GM12878 (cell line): Measurements from ENCODE around the gene WASF2. TPM values are rescaled to one million over a fixed set of nuclear protein-coding genes. Genes with fewer than 3 reads are reported as not detected.

ENCODE experiments used
- CEBPB ChIP-seq, 2 experiments: fragments of 150-350 bp in 1 of 2; IDR thresholded peaks; 2 replicates each; pipeline ENCODE4 v1.6.1; 2012 to 2014; ENCODE audit warnings: low read depth in 2 of 2, low read length in 2 of 2, borderline replicate concordance in 1 of 2, inconsistent platforms in 1 of 2
- CHD1 ChIP-seq: IDR thresholded peaks from 2 replicates; pipeline ENCODE4 v1.6.1; 2012; ENCODE audit warnings: low read depth, low read length, improper control_type of control experiment
- CREM ChIP-seq: IDR thresholded peaks from 2 replicates; pipeline ENCODE4 v1.6.1; 2014; ENCODE audit warnings: antibody characterized with exemption, low read depth
- FOS ChIP-seq: IDR thresholded peaks from 3 replicates; pipeline ENCODE4 v1.6.1; 2011; ENCODE audit warnings: borderline replicate concordance; ENCODE audit not compliant: insufficient read length; ENCODE audit errors: extremely low read depth
- HDGF ChIP-seq: fragments of 450-650 bp; IDR thresholded peaks from 2 replicates; pipeline ENCODE4 v1.6.1; 2016; ENCODE audit warnings: antibody characterized with exemption
- JUNB ChIP-seq: IDR thresholded peaks from 2 replicates; pipeline ENCODE4 v1.6.1; 2016; ENCODE audit warnings: antibody characterized with exemption, mild to moderate bottlenecking
- KDM1A ChIP-seq: fragments of 200-600 bp; sonication (generic); IDR thresholded peaks from 2 replicates; pipeline ENCODE4 v1.6.1; 2016; ENCODE audit warnings: borderline replicate concordance
- MEF2A ChIP-seq: IDR thresholded peaks from 2 replicates; pipeline ENCODE4 v1.6.1; 2011; ENCODE audit warnings: low read depth, mild to moderate bottlenecking, low read length, moderate library complexity; ENCODE audit not compliant: insufficient read depth
- MEF2B ChIP-seq: fragments of 450-650 bp; IDR thresholded peaks from 2 replicates; pipeline ENCODE4 v1.6.1; 2018; ENCODE audit warnings: mild to moderate bottlenecking, moderate library complexity; ENCODE audit not compliant: partially characterized antibody, poor library complexity, severe bottlenecking
- NR2C1 ChIP-seq: fragments of 450-650 bp; IDR thresholded peaks from 2 replicates; pipeline ENCODE4 v1.6.1; 2017; ENCODE audit warnings: antibody characterized with exemption, mild to moderate bottlenecking, moderate library complexity
- RELA ChIP-seq: fragments of 450-650 bp; IDR thresholded peaks from 2 replicates; pipeline ENCODE4 v1.8.0; 2014; ENCODE audit warnings: borderline replicate concordance; ENCODE audit not compliant: partially characterized antibody
- RUNX3 ChIP-seq: IDR thresholded peaks from 2 replicates; pipeline ENCODE4 v1.6.1; 2012; ENCODE audit warnings: low read length, inconsistent platforms
- SRF ChIP-seq, 2 experiments: IDR thresholded peaks; 2 replicates each; pipeline ENCODE4 v1.6.1; 2011; ENCODE audit warnings: low read depth in 2 of 2, low read length in 2 of 2, mild to moderate bottlenecking in 1 of 2, moderate library complexity in 1 of 2
- STAT3 ChIP-seq: IDR thresholded peaks from 2 replicates; pipeline ENCODE4 v1.6.1; 2011; ENCODE audit warnings: low read depth, low read length, improper control_type of control experiment
- SUPT20H ChIP-seq: IDR thresholded peaks from 2 replicates; pipeline ENCODE4 v1.6.1; 2011; ENCODE audit warnings: low read depth, mild to moderate bottlenecking, low read length, moderate library complexity, borderline replicate concordance; ENCODE audit not compliant: control insufficient read depth
- ZNF217 ChIP-seq: fragments of 450-650 bp; IDR thresholded peaks from 2 replicates; pipeline ENCODE4 v1.6.1; 2017; ENCODE audit warnings: antibody characterized with exemption, mild to moderate bottlenecking
- ZSCAN29 ChIP-seq: fragments of 450-650 bp; IDR thresholded peaks from 2 replicates; pipeline ENCODE4 v1.6.1; 2017; ENCODE audit warnings: mild to moderate bottlenecking, moderate library complexity
- polyA plus RNA-seq, 11 experiments: library from polyadenylated mRNA; depleted of rRNA in 4 of 11; unstranded in 6 of 11; stranded (reverse) in 5 of 11; fragments of >200 nt; fragmentation: Nextera tagmentation in 4 of 11; fragmentation: Illumina TruSeq in 1 of 11; extraction: Ambion mirVana in 4 of 11; extraction: Trizol in 1 of 11; gene quantifications; 1 replicate in 1 of 11; 2 replicates in 10 of 11; pipeline versions ENCODE4 v1.2.1 to v1.2.3, GENCODE V29; 2011 to 2016; ENCODE audit warnings: inconsistent platforms in 2 of 11, missing spikeins in 2 of 11, low read depth in 1 of 11
- total RNA-seq, 4 experiments: library from RNA; depleted of rRNA in 3 of 4; stranded (reverse); fragments of >200 nt in 3 of 4; fragmentation: Illumina TruSeq in 1 of 4; extraction: Trizol in 1 of 4; gene quantifications; 2 replicates each; pipeline versions ENCODE4 v1.2.1 to v1.2.3, GENCODE V29; 2013 to 2021
- TF ChIP-seq, protein P1 (sequence below): IDR thresholded peaks from 2 replicates; pipeline ENCODE4 v1.6.1; 2012; ENCODE audit warnings: low read length, inconsistent platforms
- TF ChIP-seq, protein P2 (sequence below): fragments of 150-350 bp; IDR thresholded peaks from 2 replicates; pipeline ENCODE4 v1.6.1; 2014; ENCODE audit warnings: mild to moderate bottlenecking, low read depth, low read length
- TF ChIP-seq, protein P3 (sequence below): IDR thresholded peaks from 2 replicates; pipeline ENCODE4 v1.6.1; 2012; ENCODE audit warnings: mild to moderate bottlenecking, low read depth, low read length
- TF ChIP-seq, protein P4 (sequence below): IDR thresholded peaks from 2 replicates; pipeline ENCODE4 v1.6.1; 2012; ENCODE audit warnings: low read depth, low read length, improper control_type of control experiment

WASF2 gene
- total and polyA plus RNA-seq, 10 of the 15 experiments (the other 5 are each of a cell fraction or from before 2014, with no cell fraction given), result 7.0 to 111 (median 37.1) TPM

DNA sequence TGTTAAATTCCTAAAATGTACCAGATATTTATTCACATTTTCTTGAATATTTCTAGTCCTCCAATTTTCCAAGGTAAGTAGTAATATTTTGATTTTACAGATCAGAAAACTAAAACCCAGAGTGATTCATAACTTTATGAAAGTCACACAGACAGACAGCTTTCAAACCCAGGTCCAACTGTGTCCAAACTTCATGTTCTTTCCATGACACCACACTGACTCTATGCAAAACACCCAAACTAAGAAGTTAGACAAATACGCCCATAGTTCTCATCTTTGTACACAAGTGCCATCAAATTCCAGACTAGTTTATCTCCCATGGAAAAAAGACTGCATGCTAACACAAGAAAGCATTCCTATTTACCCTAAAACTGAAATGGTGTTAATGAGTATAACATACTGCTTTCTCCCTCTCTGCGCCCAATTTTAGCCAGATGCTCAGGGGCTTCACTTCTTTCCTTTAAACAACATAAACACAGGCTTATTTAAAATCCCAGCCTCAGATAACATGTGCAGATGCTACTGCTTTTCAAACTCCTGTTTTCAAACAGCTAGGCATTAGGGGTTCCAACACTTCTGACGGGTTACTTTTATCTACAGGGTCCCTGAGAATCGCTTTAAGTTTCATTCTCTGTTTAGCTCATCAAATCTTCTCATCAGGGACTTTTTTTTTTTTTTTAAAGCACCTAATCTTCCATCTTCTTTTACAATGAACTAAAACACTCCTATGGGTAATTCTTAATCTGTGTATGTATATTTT is 44.6 kb downstream of the WASF2 start (continued):
- TF ChIP-seq, protein P1, sequence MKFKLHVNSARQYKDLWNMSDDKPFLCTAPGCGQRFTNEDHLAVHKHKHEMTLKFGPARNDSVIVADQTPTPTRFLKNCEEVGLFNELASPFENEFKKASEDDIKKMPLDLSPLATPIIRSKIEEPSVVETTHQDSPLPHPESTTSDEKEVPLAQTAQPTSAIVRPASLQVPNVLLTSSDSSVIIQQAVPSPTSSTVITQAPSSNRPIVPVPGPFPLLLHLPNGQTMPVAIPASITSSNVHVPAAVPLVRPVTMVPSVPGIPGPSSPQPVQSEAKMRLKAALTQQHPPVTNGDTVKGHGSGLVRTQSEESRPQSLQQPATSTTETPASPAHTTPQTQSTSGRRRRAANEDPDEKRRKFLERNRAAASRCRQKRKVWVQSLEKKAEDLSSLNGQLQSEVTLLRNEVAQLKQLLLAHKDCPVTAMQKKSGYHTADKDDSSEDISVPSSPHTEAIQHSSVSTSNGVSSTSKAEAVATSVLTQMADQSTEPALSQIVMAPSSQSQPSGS, result peak; percentile 78
- TF ChIP-seq STAT3 (no peak), RELA (no peak), JUNB (peak; percentile 93), FOS (no peak), CREM (no peak), MEF2B (no peak), SRF (IDR thresholded peaks at IDR 0.05; ENCODE audit: low read depth in 2 of 2, low read length in 2 of 2) (no peak), KDM1A (no peak), MEF2A (peak; percentile 69; the same call in 1 of the 2 replicates), ZNF217 (0 out of 2 replicates have a peak, but pooled peaks have one; percentile 19), HDGF (peak; percentile 47; the same call in 1 of the 2 replicates), CEBPB (IDR thresholded peaks at IDR 0.05; ENCODE audit: borderline replicate concordance in 1 of 2, low read depth in 2 of 2, low read length in 2 of 2) (no peak), NR2C1 (no peak), ZSCAN29 (no peak), SUPT20H (no peak), RUNX3 (peak; percentile 29; the same call in 1 of the 2 replicates), CHD1 (no peak)
- TF ChIP-seq, protein P2, sequence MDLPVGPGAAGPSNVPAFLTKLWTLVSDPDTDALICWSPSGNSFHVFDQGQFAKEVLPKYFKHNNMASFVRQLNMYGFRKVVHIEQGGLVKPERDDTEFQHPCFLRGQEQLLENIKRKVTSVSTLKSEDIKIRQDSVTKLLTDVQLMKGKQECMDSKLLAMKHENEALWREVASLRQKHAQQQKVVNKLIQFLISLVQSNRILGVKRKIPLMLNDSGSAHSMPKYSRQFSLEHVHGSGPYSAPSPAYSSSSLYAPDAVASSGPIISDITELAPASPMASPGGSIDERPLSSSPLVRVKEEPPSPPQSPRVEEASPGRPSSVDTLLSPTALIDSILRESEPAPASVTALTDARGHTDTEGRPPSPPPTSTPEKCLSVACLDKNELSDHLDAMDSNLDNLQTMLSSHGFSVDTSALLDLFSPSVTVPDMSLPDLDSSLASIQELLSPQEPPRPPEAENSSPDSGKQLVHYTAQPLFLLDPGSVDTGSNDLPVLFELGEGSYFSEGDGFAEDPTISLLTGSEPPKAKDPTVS, result no peak
- TF ChIP-seq, protein P3, sequence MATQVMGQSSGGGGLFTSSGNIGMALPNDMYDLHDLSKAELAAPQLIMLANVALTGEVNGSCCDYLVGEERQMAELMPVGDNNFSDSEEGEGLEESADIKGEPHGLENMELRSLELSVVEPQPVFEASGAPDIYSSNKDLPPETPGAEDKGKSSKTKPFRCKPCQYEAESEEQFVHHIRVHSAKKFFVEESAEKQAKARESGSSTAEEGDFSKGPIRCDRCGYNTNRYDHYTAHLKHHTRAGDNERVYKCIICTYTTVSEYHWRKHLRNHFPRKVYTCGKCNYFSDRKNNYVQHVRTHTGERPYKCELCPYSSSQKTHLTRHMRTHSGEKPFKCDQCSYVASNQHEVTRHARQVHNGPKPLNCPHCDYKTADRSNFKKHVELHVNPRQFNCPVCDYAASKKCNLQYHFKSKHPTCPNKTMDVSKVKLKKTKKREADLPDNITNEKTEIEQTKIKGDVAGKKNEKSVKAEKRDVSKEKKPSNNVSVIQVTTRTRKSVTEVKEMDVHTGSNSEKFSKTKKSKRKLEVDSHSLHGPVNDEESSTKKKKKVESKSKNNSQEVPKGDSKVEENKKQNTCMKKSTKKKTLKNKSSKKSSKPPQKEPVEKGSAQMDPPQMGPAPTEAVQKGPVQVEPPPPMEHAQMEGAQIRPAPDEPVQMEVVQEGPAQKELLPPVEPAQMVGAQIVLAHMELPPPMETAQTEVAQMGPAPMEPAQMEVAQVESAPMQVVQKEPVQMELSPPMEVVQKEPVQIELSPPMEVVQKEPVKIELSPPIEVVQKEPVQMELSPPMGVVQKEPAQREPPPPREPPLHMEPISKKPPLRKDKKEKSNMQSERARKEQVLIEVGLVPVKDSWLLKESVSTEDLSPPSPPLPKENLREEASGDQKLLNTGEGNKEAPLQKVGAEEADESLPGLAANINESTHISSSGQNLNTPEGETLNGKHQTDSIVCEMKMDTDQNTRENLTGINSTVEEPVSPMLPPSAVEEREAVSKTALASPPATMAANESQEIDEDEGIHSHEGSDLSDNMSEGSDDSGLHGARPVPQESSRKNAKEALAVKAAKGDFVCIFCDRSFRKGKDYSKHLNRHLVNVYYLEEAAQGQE, result no peak
- TF ChIP-seq, protein P4, sequence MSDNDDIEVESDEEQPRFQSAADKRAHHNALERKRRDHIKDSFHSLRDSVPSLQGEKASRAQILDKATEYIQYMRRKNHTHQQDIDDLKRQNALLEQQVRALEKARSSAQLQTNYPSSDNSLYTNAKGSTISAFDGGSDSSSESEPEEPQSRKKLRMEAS, result no peak
